GM19324 (cell line): Measurements from ENCODE around the gene HOXD11.

Experiments
- ATAC-seq: cut with Tn5 transposase; IDR thresholded peaks from one replicate; pipeline ENCODE4 v1.9.1; 2021; ENCODE audit warnings: mild to moderate bottlenecking, moderate library complexity; ENCODE audit not compliant: unreplicated experiment, low FRiP score

The HOXD11 gene

DNA sequence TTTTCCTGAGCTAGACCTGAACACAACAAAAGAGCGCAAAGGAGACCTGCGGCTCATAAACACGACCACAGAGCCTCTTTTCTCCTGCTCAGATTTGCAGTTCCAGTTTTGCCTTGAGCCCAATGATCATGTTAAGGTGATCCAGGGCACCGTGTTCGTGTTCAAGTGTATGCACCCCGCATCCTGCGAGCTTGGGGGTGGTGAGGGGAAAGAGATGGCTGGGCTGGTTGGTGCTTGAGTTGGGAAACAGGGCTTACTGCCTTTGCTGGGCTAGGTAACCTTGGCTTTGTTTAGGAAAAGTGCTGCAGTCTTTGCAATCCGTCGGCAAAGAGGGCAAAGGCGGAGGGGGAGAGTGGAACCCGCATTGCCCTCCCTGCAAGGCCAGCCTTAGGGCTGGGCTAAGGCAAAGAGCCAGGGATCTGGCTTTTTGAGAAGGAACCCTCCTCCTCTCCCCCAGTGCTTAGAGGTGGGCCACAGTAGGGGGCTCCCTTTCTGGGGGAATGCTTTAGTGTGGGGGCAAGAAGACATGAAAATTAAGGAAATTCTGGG is 10.8 kb downstream of the HOXD11 start:
- ATAC-seq = no peak

DNA sequence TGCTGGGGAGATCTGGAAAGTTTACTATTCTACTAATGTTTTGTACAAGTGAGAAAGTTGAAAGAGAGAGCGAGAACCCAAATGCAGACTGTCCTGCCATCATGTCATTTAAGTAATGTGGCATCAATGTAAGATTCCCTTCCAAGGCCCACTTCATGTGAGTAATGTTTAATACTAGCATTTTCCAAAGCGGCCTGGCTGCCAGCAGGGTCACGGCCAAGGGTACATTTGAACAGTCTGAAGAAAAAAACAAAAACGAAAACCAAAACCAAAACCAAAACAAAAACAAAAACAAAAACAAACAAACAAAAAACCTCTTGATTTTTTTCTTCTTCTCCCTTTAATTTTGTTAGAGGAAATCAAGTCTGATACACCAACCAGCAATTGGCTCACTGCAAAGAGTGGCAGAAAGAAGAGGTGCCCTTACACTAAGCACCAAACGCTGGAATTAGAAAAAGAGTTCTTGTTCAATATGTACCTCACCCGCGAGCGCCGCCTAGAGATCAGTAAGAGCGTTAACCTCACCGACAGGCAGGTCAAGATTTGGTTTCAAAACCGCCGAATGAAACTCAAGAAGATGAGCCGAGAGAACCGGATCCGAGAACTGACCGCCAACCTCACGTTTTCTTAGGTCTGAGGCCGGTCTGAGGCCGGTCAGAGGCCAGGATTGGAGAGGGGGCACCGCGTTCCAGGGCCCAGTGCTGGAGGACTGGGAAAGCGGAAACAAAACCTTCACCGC is 11.7 kb downstream of the HOXD11 start:
- ATAC-seq = no peak

DNA sequence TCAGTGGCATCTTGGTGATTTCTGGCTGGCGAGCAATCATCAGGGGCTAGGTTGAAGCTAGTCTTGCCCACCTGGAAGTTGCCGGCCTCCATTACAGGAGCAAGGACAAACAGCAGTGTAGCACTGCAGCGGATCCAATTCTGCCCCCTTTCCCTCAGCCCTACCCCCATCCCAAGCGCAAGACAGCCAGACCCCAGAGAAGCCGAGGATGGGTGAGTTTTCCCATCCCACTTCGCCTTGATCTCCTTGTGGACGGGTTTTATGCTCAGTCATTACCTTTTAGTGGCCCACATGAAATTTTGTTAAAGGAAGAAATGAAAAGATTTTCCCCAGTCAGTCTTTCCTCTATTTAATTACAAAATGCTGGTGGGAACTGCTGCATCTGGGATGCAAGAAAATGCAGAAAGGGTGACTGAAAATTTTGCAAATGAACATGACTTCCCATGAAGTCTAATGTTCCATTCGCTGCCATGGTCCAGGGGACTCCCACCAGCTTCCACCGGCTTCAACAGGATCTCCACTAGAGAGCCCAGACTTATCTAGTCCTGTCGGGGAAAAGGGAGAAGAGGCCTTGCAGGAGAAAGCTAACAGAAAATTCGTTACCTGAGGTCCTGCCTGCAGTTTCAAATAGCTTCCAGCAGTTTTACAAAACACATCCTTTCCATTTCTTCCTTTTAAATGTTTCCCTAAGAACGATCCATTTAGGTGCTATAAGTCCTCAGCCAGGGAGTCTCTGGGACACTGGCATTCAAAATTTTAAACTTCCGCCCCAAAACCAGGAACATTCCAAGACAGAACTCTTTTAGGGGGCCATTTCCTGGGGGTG is 13.5 kb downstream of the HOXD11 start:
- no peak for ATAC-seq

DNA sequence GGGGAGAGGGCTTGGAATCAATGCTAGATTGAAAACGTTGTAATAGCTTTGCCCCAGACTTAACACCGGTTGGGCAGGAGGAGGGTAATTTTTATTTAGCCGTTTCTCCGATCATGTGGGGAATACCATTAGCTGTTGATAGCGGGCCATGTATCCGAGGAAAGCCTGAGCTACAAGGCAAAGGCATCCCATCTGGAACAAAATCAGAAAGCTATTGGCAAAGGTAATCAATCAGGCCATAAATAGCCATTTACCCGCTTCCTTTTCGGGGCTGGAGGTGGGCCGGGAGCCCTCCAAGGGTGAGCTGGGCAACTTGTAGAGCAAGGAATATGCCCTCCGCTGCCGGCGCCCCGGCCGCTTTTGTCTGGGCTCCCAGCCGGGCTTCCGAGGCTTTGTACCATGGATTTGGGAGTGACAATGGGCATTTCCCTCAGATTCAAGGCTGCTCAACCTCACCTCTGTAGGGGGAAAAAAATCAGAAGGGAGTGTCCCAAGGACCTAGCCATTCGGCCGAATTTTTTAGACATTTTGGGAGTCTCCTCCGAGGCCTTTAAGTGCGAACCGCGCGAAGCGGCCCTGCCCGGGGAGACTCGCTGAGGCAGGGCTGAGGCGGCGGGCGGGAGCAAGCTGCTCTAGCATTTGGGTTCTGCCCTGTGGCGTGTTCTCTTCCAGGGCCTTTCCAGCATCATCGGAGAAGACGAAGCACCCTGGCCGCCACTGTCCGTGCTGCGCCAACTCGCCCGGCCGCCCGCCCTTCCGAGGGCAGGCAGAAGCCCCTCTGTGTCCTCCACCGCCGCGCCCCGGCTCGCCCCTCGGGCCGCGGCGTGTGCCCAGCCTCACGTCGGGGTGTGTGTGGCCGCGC is 14.3 kb downstream of the HOXD11 start:
- ATAC-seq = no peak

DNA sequence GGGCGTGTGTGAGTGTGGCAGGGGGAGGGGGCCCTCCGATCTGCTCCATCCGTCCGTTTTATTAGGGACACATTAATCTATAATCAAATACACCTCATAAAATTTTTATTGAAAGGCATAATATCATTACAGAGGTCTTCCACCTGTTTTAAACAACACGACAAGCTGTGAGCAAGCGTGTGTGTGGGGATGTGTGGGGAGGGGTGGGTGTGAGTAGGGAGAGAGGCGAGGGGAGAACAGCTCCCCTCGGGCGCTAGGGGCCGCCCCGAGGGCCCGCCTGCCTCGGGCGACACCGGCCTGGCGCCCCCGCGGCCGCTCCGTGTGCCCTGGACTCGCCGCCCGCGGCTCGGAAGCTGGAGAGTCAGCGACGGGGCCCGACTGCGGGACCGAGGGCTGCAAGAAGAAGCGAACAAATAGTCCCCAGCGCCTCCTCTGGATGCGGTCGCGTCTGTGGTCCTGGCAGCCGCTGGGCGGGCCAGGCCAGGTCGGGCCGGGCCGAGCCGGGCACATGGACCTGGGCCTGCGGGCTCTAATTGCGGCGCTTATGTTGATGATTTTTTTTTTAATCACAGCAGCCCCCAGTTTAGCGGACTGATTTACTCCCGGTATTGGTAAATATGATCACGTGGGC is 15.1 kb downstream of the HOXD11 start:
- no peak for ATAC-seq

DNA sequence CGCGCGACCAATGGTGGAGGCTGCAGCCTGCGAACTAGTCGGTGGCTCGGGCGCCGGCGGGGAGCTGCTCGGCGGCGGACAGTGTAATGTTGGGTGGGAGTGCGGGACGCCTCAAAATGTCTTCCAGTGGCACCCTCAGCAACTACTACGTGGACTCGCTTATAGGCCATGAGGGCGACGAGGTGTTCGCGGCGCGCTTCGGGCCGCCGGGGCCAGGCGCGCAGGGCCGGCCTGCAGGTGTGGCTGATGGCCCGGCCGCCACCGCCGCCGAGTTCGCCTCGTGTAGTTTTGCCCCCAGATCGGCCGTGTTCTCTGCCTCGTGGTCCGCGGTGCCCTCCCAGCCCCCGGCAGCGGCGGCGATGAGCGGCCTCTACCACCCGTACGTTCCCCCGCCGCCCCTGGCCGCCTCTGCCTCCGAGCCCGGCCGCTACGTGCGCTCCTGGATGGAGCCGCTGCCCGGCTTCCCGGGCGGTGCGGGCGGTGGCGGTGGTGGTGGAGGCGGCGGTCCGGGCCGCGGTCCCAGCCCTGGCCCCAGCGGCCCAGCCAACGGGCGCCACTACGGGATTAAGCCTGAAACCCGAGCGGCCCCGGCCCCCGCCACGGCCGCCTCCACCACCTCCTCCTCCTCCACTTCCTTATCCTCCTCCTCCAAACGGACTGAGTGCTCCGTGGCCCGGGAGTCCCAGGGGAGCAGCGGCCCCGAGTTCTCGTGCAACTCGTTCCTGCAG is 15.8 kb downstream of the HOXD11 start, which contains the start of gene HOXD9:
TSS of gene HOXD9 (plus strand) at position 37 of the 728 bp plus-strand sequence. CDS start at position 87, 50 bp downstream.
- ATAC-seq = no peak

DNA sequence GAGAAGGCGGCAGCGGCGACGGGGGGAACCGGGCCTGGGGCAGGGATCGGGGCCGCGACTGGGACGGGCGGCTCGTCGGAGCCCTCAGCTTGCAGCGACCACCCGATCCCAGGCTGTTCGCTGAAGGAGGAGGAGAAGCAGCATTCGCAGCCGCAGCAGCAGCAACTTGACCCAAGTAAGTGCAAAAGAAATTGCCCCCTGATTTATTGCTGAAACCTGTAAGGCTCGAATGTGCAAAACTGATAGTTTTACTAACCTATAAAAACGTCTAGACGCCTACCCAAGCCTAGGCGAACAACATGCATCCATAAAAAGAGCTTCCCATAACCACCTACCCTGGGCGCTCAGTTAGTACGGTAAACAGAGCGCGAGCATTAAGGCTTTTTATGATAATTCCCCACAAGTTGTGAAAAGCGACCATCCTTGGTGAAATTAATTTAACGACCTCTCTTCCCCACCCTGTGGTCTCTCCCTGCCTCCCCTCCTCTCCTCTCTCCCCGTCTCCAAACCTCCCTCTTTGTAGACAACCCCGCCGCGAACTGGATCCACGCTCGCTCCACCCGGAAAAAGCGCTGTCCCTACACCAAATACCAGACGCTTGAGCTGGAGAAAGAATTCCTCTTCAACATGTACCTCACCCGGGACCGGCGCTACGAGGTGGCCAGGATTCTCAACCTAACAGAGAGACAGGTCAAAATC is 16.5 kb downstream of the HOXD11 start:
- ATAC-seq = no peak

DNA sequence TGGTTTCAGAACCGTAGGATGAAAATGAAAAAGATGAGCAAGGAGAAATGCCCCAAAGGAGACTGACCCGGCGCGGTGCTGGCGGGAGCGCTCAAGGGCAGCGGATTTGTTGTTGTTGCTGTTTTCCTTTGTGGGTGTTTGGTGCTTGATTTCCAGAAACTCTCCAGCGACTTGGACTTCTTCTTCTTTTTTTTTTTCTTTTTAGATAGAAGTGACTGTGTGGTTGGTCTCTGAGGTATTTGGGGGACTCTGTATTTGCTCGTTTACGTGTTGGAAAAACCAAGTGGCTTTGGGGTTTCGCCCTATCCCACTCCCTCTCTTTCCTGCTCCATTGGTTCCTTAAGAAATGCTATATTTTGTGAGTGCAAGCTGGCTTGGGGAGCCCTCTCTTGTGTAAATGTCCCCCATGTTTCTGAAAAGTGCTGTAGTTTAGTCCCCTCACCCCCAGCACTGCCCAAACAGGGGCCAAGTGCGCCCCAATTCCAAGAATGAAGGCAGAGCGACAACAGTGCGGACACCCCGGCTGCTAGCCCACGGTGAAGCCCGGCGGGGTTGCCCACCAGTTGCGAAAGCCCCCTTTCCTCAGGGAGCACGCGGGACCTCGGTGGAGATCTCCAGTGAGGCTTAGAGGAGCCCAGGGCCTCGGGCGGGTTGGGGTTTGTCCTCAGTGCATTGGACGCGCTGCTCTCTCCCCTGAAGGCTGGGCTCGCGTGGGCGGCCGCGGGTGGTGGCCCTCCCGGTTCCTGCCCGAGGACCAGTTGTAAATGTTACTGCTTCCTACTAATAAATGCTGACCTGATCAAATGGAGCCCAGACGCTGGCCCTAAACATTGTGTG is 17.2 kb downstream of the HOXD11 start:
- no peak for ATAC-seq

DNA sequence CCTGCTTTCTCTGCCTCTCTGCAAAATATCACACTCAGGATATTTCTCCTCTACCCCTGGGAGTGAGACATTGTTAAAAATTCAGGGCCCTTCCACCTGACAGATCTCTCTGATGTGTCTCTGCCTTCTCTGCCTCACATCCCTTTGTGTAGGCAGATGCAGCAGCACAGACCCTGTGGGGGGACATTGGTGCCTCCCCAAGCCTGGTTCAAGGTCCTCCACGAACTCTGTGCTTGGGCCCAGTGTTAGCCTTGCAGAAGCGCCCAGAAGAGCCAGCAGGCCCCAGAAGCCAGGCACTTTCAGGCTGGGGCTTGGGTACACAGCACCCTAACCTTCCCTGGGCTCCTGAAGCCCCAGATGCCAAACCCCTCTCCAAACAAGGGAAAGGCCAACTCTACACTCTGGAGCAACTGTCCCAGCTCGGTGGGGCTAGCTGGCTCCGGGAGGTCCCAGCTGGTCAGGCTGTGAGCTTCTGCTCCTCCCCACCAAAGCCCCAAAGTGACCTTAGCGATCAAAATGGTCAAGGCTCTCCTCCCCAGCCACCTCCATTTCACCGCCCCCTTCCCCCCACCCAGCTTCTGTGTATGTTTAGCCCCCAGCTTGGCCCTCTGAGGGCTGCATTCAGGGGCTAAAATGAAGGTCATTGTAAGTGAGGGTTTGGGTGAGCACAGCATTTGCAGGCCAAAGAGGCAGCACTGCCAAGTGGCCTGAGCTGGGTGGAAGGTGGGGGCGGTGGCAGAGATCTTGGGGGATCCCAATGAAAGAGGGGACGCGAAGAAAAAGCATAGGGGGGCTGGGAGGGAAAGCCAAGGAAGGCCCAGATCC is 18.1 kb downstream of the HOXD11 start:
- ATAC-seq = no peak

DNA sequence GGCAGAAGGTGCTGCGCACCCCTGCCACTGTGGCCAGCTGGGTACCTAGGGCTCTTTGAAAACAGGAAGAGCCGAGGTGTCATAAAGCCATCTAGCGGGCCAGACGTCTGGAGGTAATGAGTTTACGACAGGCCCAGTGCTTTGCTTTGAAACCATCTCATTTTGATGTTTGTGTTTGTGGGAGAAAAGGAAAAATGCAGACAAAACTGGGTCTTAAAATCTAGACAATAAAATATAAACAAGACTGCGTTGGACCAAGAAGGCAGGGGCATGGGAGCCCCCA is 18.6 kb downstream of the HOXD11 start:
- ATAC-seq = no peak

DNA sequence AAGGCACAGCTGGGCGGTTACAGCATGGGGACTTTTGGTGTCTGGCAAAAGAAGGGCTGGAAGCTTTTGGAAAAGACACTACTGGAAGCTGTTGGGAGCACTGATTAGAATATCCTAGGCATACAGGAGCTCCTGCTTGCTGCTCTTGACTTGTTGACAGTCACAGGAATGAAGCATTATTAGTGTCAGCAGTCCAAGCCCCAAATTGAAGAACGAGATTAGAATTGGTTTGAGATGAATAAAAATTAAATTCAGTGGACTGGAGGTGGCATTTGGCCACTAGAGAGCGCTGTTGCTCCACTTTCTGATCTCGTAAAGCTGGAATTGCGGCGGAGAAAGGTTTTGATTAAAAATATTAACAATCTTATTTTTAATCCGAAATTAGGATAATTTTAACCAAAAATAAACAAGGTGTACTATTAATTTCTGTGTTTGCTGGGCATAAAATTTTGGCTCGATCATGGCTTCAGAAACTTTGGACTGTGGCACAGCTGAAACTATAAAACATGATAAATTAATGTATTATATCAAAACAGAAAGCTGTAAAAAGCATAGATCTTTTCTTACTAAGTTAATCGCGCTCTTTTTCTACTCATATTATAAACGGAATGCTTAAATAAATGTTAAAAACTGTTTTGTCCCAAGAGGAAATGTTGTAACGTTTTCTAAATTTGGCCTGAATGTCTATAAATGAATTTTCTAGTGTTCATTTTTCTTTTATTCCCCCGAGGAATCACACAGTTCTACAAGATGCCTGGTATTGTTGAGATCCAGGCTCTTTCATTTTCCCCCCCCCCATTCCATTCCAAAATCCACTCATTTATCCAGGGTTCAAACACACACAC is 20.1 kb downstream of the HOXD11 start:
- no peak for ATAC-seq

DNA sequence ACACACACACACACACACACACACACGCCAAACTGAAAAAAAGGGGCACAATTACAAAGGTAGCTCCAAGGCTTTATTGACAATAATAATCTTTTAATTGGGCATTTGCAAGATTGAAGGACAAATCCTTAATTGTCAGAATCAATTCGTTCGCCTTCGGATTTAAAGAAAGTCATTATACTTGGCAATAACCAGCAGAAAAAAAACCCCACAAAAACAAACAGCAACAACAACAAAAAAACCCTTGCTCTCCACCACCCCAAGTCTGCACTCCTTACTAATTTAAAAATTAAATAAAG is 20.6 kb downstream of the HOXD11 start:
- ATAC-seq = no peak

DNA sequence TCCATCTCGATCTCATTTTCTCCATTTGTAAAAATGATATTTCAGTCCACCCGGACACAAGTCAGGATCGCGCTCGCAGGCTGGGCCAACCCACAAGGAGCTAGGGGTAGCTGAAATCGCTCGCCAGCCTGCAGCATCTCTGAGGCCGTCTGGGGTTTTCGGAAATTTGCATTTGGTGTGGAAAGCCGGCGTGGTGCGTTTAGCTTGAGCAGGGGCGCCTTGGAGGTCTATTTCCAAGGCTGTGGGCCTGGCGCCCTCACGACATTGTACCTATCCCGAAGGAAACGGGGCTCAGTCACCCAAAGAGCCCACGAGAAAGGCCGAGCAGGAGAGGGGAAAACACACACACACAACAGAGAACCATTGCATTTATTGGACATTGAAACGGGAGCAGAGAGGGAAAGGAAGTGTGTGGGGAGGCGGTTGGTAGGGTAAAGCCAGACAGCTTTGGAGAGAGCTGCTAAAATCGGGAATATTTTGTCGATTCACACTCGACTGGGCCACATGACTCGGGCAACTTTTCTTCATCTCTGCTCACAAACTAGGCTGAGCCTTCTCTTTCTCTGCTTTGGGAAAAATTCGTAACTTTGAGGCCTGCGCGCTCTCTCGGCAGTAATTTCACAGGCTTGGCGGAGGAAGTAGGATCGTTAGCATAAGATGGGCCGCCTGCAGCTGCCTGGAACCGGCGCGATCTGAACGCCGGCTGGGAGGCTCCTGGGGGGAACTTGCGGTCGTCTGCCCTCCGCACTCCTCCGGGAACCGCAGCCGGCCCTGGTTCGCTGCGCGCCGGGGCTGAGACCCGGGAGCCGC is 21.3 kb downstream of the HOXD11 start:
- ATAC-seq = no peak

DNA sequence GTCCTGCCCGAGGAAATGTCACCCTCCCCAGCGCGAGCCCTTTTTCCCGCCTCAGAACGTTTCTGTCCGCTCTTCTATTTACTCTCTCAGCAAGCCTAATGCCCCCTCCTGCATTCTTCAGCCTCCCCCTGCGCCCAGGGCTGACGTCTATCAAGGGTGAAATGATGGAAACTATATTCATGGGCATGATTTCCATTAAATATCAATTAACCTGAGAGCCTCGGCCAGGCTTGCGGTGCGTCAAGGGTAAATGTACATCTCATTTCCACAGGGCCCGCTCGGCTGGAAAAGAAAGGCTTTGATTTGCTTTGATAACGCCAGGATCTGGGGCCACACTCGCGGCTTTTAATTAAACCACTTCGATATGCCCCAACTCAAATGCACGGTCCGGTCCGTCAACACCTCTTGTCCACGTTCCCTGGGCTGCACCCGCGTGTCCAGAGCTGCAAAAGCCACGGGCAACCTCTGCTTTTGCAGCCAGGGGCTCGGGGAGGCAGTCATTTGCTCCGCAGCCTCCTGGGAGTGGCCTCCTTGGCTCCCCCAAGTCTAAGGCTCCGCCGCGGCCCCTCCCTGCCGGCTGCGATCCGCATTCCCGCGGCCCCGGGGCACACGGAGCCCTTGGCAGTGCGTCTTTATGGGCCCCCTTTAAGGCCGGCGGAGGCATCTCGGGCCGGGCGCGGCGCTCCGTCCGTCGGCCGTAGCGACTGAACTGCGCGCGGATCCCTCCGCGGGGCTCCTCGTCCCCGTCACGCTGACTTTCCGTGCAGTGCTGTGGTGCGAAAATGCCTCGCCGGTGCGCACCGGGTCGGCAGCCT is 22.1 kb downstream of the HOXD11 start, which contains the start of gene HOXD8:
TSS of gene HOXD8 (plus strand) at position 724 of the 815 bp plus-strand sequence. CDS start 662 bp downstream, outside the sequence.
- no peak for ATAC-seq

DNA sequence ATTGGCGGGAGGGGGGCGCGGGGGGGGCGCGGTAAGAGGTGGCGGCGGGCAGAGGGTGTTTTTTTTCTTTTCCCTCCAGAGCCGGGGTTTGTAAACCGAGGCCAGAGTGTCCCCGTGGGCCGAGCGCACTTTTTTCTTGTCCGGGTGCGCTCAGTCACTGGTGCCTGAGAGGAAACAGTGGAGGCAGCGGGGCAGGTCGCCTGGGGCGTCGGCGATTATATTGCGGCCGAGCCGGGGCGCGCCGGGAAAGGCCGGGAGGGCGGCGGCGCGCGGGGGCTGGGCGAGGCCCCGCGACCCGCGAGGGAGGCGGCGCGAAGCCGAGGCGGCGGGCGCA is 22.7 kb downstream of the HOXD11 start:
- ATAC-seq = no peak
